Pancreas (tissue), 10 donors: ENCODE data around the gene CUX1. TPM values are rescaled to one million over a fixed set of nuclear protein-coding genes. Genes with fewer than 3 reads are reported as not detected.
A peak's percentile ranks its signal among the peaks of the same experiment; 100 is the strongest.

Experiments
- ATAC-seq, 4 donors: fragments of 200-7000 bp; cut with Tn5 transposase; one replicate each; pipeline versions ENCODE4 v1.8.0 to v1.9.1; 2020; ENCODE audit warnings: mild to moderate bottlenecking in 4 of 4, moderate library complexity in 4 of 4
- DNase-seq, 6 donors: peaks; one replicate each; pipeline ENCODE4 v3.0.0-alpha.2; 2020
- FAIRE-seq: peaks from 2 replicates; lab custom pipeline; 2012; peaks lifted over from hg19 to GRCh38; lab: Jason Lieb, UNC
- H3K27ac ChIP-seq, 4 donors: fragments of 200-600 bp; sonication (generic); 1 replicate in 3 of 4; 2 replicates in 1 of 4; pipeline versions ENCODE4 v1.5.0 to v1.8.0; 2020
- H3K27me3 ChIP-seq, 4 donors: fragments of 200-600 bp; one replicate each; pipeline ENCODE4 v1.8.0; 2021
- H3K36me3 ChIP-seq, 3 donors: fragments of 200-600 bp; sonication (generic) in 1 of 3; one replicate each; pipeline versions ENCODE4 v1.5.0 to v1.8.0; 2020 to 2021
- H3K4me1 ChIP-seq, 3 donors: fragments of 200-600 bp; one replicate each; pipeline ENCODE4 v1.8.0; 2021
- H3K4me3 ChIP-seq, 4 donors: fragments of 200-600 bp; sonication (generic) in 2 of 4; one replicate each; pipeline versions ENCODE4 v1.5.0 to v1.8.0; 2020 to 2021
- H3K9me3 ChIP-seq, 4 donors: fragments of 200-600 bp; one replicate each; pipeline ENCODE4 v1.8.0; 2021
- WGBS, 2 donors: extraction: QIAGEN DNeasy Blood & Tissue Kit; methylation state at CpG; one replicate each; pipeline ENCODE4 v1.1.7; 2013; 5-methylcytosine and 5-hydroxymethylcytosine counted together
- intact Hi-C, 3 donors: fragments of 100-400 bp; cut with DNase I; formaldehyde crosslinking; loops; one replicate each; pipeline versions ENCODE4 v1.11.1 to v1.14.2; 2022
- polyA plus RNA-seq, 2 donors: library from polyadenylated mRNA; stranded (reverse); fragments of 200-250 nt; gene quantifications; one replicate each; pipeline ENCODE4 v1.2.3, GENCODE V29; 2013
- total RNA-seq, 6 donors: library from RNA; stranded (reverse); fragmentation: NEBNext Ultra II Directional in 4 of 6; extraction: Animal tissue kit (Norgen Biotek cat#: 25700) in 4 of 6; gene quantifications; one replicate each; pipeline versions ENCODE4 v1.2.1 to v1.2.4, GENCODE V29; 2021 to 2023
- TF ChIP-seq, protein P1 (sequence below), 4 donors: fragments of 200-600 bp; sonication (generic) in 3 of 4; IDR thresholded peaks; one replicate each; pipeline versions ENCODE4 v1.5.0 to v1.8.0; 2021; ENCODE audit warnings: antibody characterized with exemption in 4 of 4
- donor health status: healthy with polysubstance abuse.
- donor health status: DM: no; HTN: no; CAD: no; lungs with moderate emphysema.
- donor health status: DM: no; HTN: no; CAD: no.
- donor health status: control.
- donor health status: control.
- donor health status: Bipolar disorder and iron deficiency.
- donor health status: DM: yes; HTN: yes; CAD: no.
- donor health status: DM: no; HTN: no; CAD: no.
- donor health status: DM: no; HTN: no; CAD: no.
- donor health status: DM: yes; HTN: yes; CAD: no.

CUX1 gene
- total and polyA plus RNA-seq, 8 donors: 18.9 to 61.2 (median 45.1) TPM

DNA sequence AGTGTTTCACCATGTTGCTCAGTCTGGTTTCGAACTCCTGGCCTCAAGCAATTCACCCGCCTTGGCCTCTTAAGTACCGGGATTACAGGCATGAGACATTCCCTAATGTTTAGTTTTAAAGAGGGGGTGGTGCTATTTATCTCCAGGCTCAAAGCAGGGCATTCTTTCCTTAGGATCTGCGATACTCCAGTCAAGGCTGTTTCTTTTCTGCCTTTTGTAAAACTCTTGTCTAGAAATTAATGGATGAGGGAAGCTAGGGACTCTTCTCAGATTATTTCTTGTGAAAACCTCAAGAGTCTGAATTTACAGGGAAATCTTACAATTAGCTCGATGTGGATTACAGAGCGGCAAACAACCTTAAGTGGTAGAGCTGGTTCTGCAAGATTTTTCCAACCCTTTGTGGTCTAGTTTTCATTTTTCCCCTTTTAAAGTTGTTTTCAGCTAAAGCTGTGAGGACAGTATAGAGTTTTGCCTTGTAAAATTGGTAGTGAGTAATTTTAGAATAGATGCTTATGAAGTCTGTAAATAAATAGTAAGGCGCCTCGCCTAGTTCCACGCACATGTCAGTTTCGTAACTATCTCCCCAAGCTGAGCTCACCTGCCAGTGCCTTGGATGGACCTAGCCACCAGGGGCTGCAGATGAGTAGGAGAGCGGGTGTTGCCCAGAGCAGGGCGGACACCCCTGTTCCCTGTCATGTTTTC, 53.1 kb downstream of the CUX1 start:
- WGBS, 2 donors: 26 to 27% methylated on average over 12 of the region's 12 CpGs
- ATAC-seq (peak; percentile 48 to 83 (median 60)), FAIRE-seq (no peak), DNase-seq (no peak)
- Histone ChIP-seq H3K4me3 (no peak overlapping the region), H3K36me3 (no peaks in the 10 kb centered on the region), H3K4me1 (peaks cover 0 to 11% (median 9%) of the 10 kb centered on the region in 3 donors), H3K9me3 (no peaks in the 10 kb centered on the region), H3K27me3 (no peaks in the 10 kb centered on the region), H3K27ac (peak overlapping the region in 3 of 4 donors; percentile 13 to 53 (median 35))
- intact Hi-C loops: no loop called here
- TF ChIP-seq, protein P1, sequence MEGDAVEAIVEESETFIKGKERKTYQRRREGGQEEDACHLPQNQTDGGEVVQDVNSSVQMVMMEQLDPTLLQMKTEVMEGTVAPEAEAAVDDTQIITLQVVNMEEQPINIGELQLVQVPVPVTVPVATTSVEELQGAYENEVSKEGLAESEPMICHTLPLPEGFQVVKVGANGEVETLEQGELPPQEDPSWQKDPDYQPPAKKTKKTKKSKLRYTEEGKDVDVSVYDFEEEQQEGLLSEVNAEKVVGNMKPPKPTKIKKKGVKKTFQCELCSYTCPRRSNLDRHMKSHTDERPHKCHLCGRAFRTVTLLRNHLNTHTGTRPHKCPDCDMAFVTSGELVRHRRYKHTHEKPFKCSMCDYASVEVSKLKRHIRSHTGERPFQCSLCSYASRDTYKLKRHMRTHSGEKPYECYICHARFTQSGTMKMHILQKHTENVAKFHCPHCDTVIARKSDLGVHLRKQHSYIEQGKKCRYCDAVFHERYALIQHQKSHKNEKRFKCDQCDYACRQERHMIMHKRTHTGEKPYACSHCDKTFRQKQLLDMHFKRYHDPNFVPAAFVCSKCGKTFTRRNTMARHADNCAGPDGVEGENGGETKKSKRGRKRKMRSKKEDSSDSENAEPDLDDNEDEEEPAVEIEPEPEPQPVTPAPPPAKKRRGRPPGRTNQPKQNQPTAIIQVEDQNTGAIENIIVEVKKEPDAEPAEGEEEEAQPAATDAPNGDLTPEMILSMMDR (IDR thresholded peaks at IDR 0.05): no peak

DNA sequence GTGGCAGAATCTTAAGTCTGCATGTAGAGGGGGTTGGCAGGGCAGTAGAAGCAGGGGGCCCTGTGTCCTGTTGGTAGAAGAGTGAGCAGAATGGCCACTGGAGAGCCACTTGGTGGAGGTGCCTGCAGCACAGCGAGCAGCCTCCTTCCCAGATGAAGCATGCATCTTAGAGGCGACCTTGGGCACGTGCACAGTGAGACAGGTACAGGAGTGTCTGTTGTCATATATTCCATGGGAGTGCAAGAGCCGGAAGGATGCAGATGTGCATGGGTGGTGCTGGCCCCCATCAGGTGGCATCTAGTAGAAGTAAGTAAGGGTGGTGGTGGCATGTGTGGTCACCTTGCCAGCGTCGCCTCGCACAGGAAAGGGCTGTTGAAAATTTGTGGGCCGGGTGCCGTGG, 53.9 kb downstream of the CUX1 start:
- intact Hi-C loops: no loop called here
- Histone ChIP-seq H3K27ac (no peak overlapping the region), H3K9me3 (no peaks in the 10 kb centered on the region), H3K36me3 (no peaks in the 10 kb centered on the region), H3K4me3 (no peak overlapping the region), H3K4me1 (peaks cover 0 to 11% (median 9%) of the 10 kb centered on the region in 3 donors), H3K27me3 (no peaks in the 10 kb centered on the region)
- DNase-seq (no peak), FAIRE-seq (no peak), ATAC-seq (no peak)
- 90 to 92% methylated on average over 9 of the region's 9 CpGs for WGBS, 2 donors
- TF ChIP-seq, protein P1 (IDR thresholded peaks at IDR 0.05): no peak

DNA sequence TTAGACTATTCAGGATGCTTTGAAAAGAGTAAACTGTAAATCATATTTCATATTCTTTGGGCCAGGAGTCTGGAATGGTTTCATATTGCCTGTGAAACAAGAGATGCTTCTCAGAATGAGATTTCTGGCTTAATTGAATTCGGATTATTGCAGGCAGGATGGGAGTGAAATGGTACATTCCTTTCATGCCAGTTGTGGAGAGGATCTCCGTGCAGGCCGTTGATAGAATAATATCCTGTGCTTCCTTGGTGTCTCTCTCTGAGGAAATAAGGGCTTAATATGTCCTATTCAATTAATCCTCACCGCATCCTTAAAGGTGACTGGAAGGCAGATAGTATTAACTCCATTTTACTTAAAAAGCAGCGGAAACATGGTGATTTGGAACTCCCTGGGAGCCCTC, 56.6 kb downstream of the CUX1 start:
- no peaks in the 10 kb centered on the region for H3K27me3 ChIP-seq
- WGBS, 2 donors: 82 to 83% methylated on average over 5 of the region's 5 CpGs
- no peak for DNase-seq
- intact Hi-C loops: no loop called here
- no peaks in the 10 kb centered on the region for H3K36me3 ChIP-seq
- no peak for ATAC-seq
- H3K4me3 ChIP-seq: no peak overlapping the region
- TF ChIP-seq, protein P1 (IDR thresholded peaks at IDR 0.05): no peak
- FAIRE-seq: no peak
- H3K27ac ChIP-seq: no peak overlapping the region
- H3K4me1 ChIP-seq: peaks cover 0 to 11% (median 9%) of the 10 kb centered on the region in 3 donors
- no peaks in the 10 kb centered on the region for H3K9me3 ChIP-seq

DNA sequence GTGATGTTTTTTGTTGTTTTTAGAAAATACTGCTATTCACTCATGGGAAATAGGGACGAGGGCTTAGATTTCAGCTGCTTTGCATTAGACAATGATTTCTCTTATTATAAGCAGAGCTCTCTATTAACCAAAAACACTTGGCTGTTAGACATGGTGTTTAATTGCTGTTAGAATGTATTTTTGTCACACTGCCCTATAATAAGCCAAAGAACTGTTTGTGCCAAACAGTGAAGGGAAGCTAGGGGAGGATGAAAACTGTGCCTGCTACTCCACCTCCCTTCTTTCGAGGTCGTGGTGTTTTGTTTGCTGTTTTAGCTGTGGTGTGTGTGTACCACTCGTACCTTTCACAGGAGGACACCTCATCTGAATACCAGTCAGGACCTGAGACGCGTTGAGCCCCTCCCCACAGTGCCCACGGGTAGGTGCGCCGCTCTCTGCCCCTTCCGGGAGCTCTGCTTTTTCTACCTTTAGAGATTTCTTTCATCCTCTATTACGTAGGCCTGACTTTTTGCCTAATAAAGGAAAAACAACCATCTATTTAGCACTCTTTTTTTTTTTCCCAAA, 57.9 kb downstream of the CUX1 start:
- H3K36me3 ChIP-seq: no peaks in the 10 kb centered on the region
- TF ChIP-seq, protein P1 (IDR thresholded peaks at IDR 0.05): no peak
- DNase-seq: no peak
- H3K27ac ChIP-seq: no peak overlapping the region
- intact Hi-C loops: no loop called here
- ATAC-seq: no peak
- H3K4me3 ChIP-seq: no peak overlapping the region
- 78 to 82% methylated on average over 11 of the region's 11 CpGs for WGBS, 2 donors
- no peak for FAIRE-seq
- peaks cover 0 to 6% (median 6%) of the 10 kb centered on the region in 3 donors for H3K4me1 ChIP-seq
- no peaks in the 10 kb centered on the region for H3K27me3 ChIP-seq
- no peaks in the 10 kb centered on the region for H3K9me3 ChIP-seq
